NCI-H510A (cell line): ENCODE results near the gene SALL3.
"Not testable (repeated sequence)": the region's sequence is repeated elsewhere in the genome, so short reads cannot be mapped to it uniquely, and the experiment has no call there.

Experiments used
- DNase-seq: peaks from one replicate; lab custom pipeline; 2025; lab: John Stamatoyannopoulos, UW

Gene SALL3

GRCh38 chr18:78979730-78980278, at the start of gene SALL3:
Gene SALL3 (plus strand): TSS chr18:78979818. CDS start chr18:78980275, 457 bp downstream.
- peak; percentile 29 for DNase-seq

GRCh38 chr18:78932281-78932680, 47.3 kb upstream of the SALL3 start:
- DNase-seq: no peak

- no peak for DNase-seq
Observed at GRCh38 chr18:78934003-78934402, 45.6 kb upstream of the SALL3 start.

- no peak for DNase-seq
Observed at GRCh38 chr18:78934551-78935225, 44.9 kb upstream of the SALL3 start.

- DNase-seq: no peak
Observed at GRCh38 chr18:78935406-78935805, 44.2 kb upstream of the SALL3 start.

GRCh38 chr18:78936251-78937005, 43.2 kb upstream of the SALL3 start:
- DNase-seq: no peak

GRCh38 chr18:78937166-78937565, 42.5 kb upstream of the SALL3 start:
- no peak for DNase-seq

GRCh38 chr18:78939105-78939504, 40.5 kb upstream of the SALL3 start:
- no peak for DNase-seq

GRCh38 chr18:78939734-78940494, 39.7 kb upstream of the SALL3 start:
- no peak for DNase-seq

- not testable (repeated sequence) for DNase-seq
Observed at GRCh38 chr18:78942236-78942635, 37.4 kb upstream of the SALL3 start.

- DNase-seq: no peak
Observed at GRCh38 chr18:78945628-78946027, 34.0 kb upstream of the SALL3 start.

- no peak for DNase-seq
Observed at GRCh38 chr18:78947291-78947690, 32.3 kb upstream of the SALL3 start.

- no peak for DNase-seq
Observed at GRCh38 chr18:78948221-78948620, 31.4 kb upstream of the SALL3 start.

GRCh38 chr18:78948707-78949106, 30.9 kb upstream of the SALL3 start:
- DNase-seq: no peak

- no peak for DNase-seq
Observed at GRCh38 chr18:78949216-78949615, 30.4 kb upstream of the SALL3 start.

- DNase-seq: no peak
Observed at GRCh38 chr18:78950386-78950785, 29.2 kb upstream of the SALL3 start.

GRCh38 chr18:78953566-78953965, 26.1 kb upstream of the SALL3 start:
- no peak for DNase-seq

GRCh38 chr18:78955051-78955450, 24.6 kb upstream of the SALL3 start:
- no peak for DNase-seq

GRCh38 chr18:78957140-78957539, 22.5 kb upstream of the SALL3 start:
- no peak for DNase-seq

GRCh38 chr18:78960709-78961108, 18.9 kb upstream of the SALL3 start:
- DNase-seq: no peak

- no peak for DNase-seq
Observed at GRCh38 chr18:78962098-78962497, 17.5 kb upstream of the SALL3 start.

GRCh38 chr18:78964727-78965126, 14.9 kb upstream of the SALL3 start:
- not testable (repeated sequence) for DNase-seq

GRCh38 chr18:78965260-78965659, 14.4 kb upstream of the SALL3 start:
- DNase-seq: no peak
